ENCODE results near the gene TFEB.
"Not testable (repeated sequence)": the region's sequence is repeated elsewhere in the genome, so short reads cannot be mapped to it uniquely, and the experiment has no call there.

Gene TFEB

DNA sequence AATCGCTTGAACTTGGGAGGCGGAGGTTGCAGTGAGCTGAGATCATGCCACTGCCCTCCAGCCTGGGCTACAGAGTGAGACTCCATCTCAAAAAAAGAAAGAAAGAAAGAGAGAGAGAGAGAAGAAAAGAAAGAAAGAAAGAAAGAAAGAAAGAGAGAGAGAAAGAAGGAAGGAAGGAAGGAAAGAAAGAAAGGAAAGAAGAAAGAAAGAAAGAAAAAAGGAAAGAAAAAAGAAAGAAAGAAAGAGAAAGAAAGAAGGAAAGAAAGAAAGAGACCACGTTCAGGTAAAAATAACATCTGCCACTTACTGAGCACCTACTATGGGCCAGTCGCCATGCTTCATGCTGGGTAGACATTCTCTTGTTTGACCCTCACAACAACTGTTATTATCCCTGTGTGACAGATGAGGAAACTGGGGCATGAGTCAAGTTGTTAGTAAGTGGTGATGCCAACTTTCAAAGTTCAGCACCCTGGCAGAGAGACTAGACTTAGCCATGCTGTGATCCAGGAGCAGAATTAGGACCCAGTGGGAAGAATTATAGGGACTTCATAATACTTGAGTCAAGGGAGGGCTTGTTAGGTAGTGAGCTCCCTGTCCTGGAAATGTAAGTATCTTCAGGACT is 30.7 kb upstream of the TFEB start:
- DNase-seq (ENCODE audit: low read depth): not testable (repeated sequence)

DNA sequence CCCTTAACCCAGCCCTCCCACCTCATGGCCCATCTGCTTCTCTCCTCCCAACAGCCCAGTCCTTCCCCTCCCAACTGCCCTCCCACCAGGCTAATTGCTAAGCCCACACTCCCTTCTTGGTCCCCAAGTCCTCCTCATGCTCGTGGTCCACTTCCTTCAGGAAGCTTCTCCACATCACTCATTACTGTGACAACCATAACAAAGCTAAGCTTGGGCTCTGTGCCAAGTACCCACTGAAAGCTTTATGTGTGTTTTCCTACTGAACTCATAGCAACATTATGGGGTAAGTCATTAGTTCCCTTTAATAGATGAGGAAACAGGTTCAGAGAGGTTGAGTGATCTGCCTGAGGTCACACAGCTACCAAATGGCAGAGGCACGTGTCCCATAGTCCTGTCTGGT is 28.1 kb upstream of the TFEB start:
- no peak for DNase-seq (ENCODE audit: low read depth)

DNA sequence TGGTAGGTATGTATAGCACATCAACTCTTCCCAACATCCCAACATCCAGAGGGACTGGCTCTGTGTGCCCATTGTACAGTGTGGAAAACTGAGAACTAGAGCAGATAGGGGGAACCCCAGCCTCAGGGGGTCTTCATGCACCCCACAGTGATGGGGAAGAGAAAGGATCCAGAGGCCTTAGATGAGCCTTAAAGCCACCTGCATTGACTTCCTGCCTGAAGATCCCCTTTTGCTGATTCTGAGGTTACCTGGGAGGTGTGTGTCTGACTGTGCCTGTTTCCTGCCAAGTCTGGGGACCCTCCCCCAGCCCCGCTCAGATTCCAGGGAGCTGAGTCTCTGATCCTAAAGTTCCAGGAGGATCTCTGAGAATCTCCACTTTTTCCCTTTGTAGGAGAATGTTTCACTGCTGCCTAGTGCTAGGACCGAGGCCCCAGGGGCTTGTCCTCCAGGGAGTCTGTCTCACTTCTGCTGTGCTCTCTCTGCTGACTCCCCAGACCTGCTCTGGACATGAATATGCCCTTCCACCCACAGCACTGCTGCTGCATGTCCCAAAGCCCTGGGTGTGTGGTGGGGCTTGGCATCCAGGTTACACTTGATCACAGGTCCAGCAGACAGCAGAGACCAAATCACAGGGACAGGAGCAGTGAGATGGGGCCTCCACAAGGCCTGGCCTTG is 24.6 kb upstream of the TFEB start:
- no peak for DNase-seq (ENCODE audit: low read depth)

DNA sequence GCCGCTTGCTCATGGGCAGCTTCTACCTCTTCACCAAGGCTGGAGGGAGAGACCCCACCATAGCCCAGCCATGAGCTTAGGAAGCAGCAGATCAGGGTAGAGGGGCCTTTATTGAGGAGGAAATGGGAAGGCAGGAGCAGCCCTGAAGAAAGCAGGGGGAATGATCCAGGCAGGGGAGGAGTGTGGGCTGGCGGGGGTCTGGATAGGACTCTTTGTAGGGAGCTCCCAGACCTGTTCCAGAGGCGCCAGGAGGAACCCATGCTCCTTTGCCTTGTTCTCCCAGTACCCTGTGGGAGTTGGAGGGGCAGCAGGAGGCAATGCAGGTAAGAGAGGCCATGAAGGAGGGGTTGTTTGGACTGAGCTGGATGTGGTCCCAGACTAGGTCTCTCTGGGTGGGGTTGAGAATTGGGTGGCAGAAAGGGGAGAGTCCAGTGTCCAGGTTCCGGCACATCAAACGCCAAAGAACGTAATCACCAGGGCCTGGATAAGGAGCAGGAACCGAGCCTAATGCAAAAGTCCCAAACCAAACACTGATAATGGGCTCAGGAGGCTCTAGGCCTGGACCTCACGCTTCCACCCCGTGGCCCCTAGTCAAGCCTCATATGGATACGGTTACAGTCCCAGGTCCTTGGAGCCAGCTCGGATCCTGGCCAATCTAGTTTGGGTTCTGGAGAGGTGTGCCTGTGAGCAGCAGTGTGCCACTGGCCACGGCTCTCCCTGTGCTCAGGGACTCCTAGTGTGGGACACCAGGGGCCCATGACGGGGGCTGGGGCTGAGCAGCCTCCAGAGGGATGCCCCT is 23.9 kb upstream of the TFEB start:
- no peak for DNase-seq (ENCODE audit: low read depth)

DNA sequence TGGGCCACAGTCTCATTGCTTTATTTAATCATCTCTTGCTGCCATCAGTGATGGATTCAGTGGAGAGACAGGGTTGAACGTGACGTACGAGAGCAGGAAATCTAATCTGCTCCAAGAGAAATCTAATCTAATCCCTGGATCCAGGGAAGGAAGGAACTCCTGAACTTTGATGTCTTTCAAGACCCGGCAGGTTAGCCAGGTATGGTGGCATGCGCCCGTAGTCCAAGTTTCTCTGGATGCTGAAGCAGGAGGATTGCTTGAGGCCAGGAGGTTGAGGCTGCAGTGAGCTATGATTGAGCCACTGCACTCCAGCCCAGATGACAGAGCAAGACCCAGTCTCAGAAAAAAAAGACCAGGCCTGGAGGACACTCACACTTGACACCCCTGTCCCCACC is 23.2 kb upstream of the TFEB start:
- no peak for DNase-seq (ENCODE audit: low read depth)

DNA sequence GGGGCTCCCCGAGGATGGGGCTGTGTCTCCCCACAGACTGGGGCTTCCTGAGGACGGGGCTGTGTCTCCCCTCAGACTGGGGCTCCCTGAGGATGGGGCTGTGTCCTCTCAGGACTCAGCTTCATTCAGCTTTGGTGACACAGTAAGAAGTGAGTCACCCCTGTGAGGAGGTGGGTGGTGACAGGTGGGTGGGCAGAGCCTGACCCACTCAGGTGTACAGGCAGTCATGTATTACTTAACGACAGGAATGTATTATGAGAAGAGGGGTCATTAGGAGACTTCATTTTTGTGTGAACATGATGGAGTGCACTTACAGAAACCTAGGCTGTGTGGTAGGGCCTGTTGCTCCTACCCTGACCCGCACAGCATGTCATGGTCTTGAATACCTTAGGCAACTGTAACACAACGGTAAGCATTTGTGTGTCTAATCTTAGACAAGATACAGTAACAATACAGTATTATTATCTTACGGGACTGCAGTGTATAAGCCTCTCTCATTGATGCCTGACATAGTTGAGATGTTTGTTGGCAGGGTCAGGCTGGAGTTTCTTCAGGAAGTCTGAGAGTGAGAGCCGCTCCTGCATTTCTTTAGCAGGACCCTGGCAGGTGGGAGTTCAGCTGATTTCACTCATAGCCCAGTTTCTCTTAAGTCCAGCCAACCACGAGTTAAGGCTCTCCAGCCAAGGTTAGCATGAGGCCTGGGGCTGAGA is 22.7 kb upstream of the TFEB start:
- no peak for DNase-seq (ENCODE audit: low read depth)

DNA sequence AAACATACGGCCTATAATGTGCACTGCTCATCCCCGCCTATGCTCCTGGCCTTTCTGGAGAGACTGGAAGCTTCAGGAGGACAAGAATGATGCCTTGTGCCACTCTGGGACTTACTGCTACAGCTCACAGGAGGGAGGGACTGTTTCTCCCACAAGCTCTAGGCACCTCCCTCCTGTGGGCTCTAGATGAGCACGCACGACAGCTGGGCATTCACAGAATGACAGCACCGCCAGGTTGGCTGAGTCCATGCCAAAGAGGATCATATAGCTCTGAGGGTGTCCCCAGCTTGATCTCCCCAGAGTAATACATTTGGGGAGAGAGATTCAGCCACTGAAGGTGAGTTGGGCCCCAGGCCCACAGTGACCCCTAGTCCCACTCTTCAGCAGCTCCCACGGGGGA is 21.9 kb upstream of the TFEB start:
- no peak for DNase-seq (ENCODE audit: low read depth)

DNA sequence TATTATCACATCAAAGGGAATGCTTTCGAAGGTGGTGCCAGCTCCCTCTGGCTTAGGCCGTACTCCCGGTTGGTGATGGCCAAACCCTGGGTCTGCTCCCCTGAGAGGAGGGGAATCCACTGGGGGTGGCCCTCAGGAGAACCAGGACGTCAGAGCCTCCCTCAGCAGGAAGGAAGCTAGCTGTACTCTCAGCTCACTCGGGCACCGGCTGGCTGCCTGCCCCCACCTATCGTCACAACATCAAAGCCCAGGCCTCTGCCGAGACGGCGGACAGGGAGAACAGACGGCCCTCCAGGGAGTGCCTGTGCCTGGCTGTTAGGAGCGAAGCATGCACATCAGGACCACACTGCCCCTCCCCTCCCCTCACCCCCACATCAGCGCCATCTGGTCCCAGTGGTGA is 20.9 kb upstream of the TFEB start:
- DNase-seq (ENCODE audit: low read depth): no peak

DNA sequence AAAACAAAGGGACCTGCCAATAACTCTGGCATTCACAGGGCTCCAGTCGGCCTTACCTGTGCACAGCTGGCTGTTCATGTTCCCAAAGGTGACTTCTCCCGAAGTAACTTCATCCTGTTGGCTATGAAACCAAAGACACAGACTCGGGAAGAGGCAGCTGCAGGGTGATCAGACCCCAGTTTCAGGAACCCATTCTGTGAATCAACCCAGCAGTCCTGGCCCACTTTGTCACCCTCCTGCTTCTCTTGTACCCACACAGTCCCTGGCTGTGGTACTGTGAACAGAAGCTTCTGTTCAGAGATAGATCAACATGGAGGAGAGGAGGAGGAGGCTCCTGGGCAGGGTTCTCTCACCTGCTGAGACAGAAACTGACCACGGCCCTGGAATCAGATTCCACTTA is 20.5 kb upstream of the TFEB start:
- no peak for DNase-seq (ENCODE audit: low read depth)

DNA sequence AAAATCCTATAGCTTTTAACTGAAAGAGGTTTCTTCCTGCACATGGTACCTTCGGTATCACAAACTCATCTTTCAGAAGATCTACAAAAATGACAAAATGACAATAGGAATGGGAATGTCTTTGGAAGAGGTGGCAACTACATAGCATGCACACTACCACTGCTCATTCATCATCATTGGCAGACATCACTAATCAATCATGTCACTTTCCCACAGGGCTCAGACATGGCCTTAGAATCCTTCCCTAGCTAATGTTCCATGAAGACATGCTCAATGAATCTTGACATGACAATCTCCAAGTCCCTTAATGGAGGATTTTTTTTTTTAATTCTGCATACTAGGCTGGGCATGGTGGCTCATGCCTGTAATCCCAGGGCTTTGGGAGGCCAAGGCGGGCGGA is 15.0 kb upstream of the TFEB start:
- no peak for DNase-seq (ENCODE audit: low read depth)

DNA sequence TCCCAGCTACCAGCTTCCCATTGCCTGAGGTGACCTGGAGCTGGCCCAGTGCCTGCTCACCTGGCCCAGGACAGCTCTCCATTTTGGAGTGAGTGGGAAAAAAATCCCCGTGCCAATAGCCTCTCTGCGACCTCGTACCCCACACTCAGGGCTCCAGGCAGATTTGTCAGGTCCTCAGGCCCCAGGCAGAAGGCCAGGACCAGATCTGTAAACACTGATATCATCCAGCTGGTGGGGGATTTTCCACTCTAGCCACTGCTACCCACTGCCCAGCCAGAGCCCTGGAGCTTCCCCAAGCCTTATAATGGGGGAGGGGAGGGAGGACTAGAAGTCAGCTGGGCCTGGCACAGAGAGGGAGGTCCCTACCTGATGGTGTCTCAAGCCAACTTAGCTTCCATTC is 13.1 kb upstream of the TFEB start:
- no peak for DNase-seq (ENCODE audit: low read depth)

DNA sequence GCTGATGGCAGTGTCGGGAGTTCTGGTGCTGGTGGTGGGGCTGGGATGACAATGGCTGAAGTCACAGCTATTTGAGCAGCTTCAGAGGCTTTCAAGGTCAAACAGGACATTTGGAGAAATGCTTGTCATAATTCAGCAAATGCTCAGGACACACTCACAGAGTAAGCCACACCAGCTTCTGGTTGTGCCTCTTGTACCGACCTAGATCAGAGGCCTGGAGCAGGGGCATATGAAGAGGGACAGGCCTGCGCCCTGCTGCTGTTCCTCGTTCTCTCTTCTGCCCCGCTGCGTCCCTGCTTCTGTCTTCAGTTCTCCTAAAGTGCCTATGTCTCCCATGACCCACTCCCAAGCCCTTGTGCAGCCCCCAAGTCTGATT is 12.7 kb upstream of the TFEB start:
- no peak for DNase-seq (ENCODE audit: low read depth)

DNA sequence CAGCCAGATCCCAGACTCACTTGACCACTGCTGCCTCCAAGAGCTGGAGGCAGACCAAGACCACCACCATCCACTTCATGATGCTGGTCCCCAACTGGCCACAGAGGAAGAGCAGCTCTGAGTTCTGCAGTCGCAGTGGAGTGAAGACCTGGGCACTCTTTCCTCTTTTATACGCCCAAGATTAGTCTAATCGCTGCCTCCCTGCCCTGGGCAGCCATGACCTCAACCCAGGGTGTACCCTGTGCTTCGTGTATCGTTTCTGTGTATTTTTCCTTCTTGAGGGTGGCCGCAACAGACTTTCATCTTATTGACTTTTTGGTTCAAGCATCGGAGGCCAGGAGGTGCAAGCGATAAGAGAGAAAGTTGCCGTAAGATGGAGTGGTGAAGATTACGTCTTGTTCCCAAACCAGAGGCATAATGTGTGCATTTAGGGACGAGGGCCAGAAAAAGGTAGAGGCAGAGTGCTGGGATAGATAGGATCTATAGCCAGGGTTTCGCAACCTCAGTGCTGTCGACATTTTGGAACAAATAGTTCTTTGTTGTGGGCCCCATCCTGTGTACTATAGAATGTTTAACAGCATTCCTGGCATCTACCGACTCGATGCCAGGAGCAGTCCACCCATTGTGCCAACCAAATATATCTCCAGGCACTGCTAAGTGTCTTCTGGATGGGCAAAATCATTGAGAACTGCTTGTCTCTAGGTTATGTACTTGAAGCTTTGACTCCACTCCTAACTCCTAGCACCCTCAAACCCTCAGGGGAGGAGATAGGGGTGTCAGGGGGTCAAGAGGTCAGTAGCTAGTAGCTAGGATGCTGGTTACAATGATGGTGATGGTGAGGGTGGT is 12.1 kb upstream of the TFEB start, which contains the start of gene PGC:
TSS of gene PGC (minus strand) at position 142 of the 846 bp plus-strand sequence. CDS start at position 79, 63 bp downstream.
- DNase-seq (ENCODE audit: low read depth): no peak

DNA sequence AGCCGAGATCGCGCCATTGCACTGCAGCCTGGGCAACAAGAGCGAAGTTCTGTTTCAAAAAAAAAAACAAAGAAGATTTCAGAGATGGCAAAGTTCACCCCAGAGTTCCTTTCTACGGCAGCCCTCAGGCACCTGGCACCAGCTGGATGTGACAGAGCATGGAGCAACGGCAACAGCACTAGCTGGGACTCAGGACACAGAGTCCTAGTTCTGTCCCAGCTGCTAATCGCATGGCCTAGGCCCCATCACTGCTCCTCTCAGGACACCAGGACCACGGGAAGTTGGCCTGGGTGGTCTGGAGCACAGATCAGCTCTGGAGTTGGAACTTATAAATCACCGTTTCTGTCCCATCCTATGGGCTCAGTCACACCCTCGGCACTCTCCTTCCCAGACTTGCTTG is 10.7 kb upstream of the TFEB start:
- DNase-seq (ENCODE audit: low read depth): no peak

DNA sequence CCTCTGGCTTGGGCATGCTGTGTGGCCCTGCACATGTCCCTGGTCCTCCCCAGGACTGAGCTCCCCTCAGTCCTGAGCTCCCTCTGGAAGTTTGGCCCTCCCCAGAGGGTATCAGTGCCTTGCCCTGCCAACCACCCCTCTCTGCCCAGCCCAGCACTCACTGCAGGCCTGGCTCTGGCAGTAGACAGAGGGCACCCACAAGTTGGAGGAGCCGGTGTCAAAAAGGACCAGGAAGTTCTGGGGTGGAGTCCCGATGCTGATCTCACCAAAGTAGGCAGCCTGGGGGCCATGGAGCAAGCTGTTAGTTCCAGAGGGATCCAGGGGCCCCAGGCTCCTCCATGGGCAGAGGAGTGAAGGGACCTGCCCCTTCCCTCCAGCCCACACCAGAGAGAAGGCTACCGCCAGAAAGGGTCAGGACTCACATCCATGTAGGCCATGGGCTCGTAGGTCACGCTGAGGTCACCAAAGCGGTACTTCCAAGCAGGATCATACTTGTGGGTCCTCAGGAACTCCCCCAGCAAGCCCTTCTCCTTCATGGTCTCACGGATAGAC is 8.9 kb upstream of the TFEB start:
- DNase-seq (ENCODE audit: low read depth): no peak

DNA sequence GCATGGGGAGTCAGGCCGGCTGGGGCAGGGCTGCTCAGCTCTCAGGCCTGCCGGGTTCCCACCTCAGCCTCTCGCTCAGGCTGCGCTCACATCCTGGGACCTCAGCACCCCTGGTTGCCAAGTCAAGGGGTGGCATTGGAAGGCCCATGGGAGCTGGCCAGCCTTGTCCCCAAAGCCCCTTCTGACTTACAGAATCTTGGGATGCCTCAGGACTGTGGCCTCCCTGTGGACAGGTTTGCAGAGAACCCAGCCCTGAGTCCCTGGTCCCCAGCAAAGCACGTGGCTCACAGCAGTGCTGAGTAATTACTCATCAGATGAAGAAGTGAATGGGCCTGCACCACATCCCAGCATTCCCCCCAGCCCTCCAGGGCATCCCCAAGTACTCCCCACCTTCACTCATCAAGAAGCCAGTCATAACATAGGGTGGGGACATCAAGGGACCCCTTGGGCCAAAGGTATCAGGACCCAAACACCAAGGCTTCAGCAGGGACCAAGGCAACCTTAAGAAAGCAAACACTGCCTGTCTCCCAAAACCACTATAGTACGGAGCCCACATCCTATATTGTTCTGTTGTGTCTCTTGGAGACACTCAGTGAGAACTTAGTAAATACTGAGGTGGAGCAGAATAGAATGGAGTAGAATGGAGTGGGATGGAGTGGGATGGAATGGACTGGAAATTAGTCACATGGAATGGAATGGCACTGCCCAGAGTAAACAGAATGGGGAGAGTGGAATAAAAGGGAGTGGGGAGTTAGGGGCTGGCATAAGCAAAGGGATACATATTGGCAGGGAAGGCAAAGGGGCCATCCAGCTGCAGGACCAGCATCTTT is 8.2 kb upstream of the TFEB start:
- DNase-seq (ENCODE audit: low read depth): no peak

DNA sequence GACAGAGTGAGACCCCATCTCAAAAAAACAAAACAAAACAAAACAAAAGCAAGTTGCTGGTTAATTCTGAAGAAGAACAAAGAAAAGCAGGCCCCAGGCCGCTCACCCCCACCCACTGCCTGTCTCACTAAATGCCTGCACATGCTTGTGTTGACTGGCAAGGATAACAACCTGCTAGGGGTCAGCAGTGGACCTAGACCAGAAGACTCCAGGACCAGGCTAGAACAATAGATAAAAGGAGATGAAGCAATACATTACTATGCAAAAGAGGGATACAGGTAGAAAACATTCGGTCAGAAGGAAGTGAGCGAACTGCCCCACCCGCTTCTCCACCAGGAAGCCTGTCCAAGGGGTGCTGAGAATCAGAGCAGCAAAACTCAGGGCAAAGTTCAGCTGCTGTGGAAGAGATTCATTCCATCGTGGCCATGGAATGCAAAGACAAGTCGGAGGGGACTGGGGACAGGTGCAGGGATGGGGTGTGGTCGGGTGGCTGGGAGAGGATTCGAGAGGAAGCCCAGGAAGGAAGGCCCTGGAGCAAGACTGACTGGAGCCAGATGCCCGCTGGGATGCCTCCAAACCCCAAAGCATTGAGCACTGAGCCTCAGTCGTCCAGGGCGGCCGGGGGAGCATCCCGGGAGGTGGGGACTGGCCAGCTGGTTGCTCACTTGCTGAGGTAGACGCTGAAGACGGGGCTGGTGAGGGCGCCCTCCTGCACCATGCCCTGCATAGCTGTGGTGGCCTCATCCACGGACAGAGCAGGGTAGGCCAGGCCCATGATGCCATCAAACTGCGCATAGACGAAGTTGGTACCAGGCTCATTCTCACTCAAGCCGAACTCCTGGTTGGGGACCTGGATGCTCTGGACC is 6.5 kb upstream of the TFEB start:
- no peak for DNase-seq (ENCODE audit: low read depth)

DNA sequence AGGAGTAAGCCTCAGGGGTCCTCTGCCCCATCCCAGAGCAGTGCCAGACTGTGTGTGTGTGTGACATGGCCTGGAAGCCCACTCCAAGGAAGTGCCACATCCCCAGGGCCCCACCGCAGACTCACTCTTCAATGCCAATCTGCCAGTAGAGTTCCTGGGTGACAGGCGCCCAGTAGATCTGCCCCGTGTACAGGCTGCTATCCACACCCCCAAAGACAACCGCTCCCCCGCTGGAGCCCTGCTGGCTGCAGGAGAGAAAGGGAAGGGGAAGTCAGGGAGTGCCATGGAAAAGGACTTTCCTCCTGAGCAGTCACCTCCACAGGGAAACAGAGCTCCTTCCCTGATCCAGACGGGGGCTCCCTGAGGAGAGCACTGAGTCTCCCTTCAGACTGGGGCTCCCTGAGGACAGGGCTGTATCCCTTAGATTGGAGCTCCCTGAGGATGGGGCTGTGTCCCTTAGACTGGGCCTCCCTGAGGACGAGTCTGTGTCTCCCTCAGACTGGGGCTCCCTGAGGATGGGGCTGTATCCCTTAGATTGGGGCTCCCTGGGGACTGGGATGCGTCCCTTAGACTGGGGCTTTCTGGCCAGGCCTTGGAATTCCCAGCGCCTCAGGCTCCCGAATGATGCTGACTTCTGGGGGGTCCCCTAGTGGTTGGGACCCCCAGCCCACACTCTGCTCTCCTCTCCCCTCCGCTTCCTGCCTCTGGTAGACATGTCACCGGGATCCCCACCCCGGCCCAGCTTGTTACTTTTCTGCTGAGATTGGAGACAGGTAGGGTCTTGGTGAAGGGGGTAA is 5.2 kb upstream of the TFEB start:
- DNase-seq (ENCODE audit: low read depth): no peak

DNA sequence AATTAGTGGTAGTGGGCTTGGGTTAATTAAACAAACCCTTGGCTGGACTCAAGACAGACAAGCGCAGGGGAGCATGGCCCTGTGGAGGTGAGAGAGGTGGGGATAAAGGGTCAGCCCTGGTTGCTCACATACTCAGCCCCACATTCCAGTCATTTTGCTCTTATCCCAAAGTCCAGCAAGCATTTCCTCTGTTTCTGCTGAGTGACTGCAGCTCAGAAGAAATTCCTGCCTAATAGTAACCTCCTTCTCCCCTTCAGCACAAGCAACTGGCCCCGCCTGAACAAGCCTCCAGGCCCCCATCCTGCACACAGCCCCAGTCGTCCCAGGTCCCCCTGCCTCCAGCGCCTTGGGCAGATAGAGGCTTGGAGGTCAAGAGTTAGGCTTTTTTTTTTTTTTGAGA is 3.6 kb upstream of the TFEB start:
- DNase-seq (ENCODE audit: low read depth): no peak
